HAP-1 (cell line): ENCODE measurements around the gene TUBGCP4.

Experiments used
- DNase-seq, 2 experiments: peaks; one replicate each; pipeline ENCODE4 v3.0.0-alpha.2; 2016 to 2020; ENCODE audit warnings: low spot score in 2 of 2
- H3K27me3 ChIP-seq: fragments of 250-450 bp; sonication (Bioruptor Pico); 2 replicates; pipeline ENCODE4 v1.5.1; 2020; ENCODE audit warnings: low read depth, mild to moderate bottlenecking, moderate library complexity
- H3K36me3 ChIP-seq: fragments of 250-450 bp; sonication (Bioruptor Pico); replicated peaks from 2 replicates; pipeline ENCODE4 v1.5.1; 2020; ENCODE audit warnings: mild to moderate bottlenecking
- H3K4me1 ChIP-seq: fragments of 250-450 bp; sonication (Bioruptor Pico); 2 replicates; pipeline ENCODE4 v1.5.1; 2020; ENCODE audit warnings: mild to moderate bottlenecking
- H3K4me3 ChIP-seq: fragments of 250-450 bp; sonication (Bioruptor Pico); 2 replicates; pipeline ENCODE4 v1.5.1; 2020; ENCODE audit warnings: mild to moderate bottlenecking, moderate library complexity
- H3K9me3 ChIP-seq: fragments of 250-450 bp; sonication (Bioruptor Pico); 2 replicates; pipeline ENCODE4 v1.5.1; 2020; ENCODE audit warnings: mild to moderate bottlenecking, moderate library complexity
- in situ Hi-C: fragments of 300-500 bp; cut with MboI; formaldehyde crosslinking; loops from 3 replicates; pipeline ENCODE4 v1.14.3; 2020; ENCODE audit warnings: low sequenced_read_pairs, inconsistent platforms, mixed read lengths

The TUBGCP4 gene

DNA sequence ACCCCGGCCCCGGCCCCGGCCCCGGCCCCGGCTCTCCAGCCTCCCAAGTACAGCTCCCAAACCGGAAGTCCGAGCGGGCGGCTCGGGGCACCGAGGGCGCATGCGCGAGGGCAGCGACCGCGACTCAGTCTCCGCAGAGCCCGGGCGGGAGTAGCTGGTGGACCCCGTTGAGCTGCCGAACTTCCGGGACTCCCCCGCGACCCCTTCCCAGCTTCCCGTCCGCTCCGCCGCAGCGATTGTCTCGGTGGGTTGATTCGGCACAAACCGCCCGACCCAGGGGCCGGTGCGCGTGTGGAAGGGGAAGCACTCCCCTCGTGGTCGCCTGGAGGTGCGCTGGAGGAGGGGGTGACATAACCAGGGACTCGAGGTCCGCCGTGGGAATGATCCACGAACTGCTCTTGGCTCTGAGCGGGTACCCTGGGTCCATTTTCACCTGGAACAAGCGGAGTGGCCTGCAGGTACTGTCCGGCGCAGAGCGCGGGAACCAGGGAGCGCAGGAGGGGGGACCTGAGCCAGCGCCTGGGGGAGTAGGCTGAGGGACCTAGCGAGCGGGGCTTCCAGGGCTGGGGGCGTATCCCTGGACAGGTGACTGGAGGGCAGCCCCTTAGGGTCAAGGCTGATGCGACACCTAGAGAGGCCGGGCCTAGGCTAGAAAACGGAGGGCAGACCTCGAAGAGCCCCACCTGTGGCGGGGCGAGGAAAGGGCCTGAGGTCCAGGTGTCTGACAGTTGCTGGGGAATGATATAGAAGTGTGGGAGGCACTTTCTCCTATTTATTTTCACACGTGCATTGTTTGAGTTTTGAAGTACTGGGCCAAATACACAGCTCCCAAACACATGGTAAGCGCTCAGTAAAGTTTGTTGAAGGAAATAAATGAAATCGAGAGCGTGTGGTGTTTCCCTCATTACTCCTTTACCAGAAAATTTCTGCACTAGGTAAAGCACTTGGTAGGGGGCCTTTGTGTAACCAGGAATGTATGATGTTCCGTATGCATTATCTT lies at the start of gene TUBGCP4, which contains the start of gene ZSCAN29:
Gene TUBGCP4 (plus strand): TSS at position 127 of the 1,000 bp plus-strand sequence. CDS start 254 bp downstream, at position 381.
Gene ZSCAN29 (minus strand): TSS at position 69 of the 1,000 bp plus-strand sequence. CDS start 1,130 bp downstream, outside the sequence.
- Histone ChIP-seq H3K36me3 (peaks cover 22% of the 10 kb centered on the region), H3K9me3 (no peaks in the 10 kb centered on the region), H3K27me3 (no peaks in the 10 kb centered on the region), H3K4me1 (peaks cover 6% of the 10 kb centered on the region), H3K4me3 (peak within 1 kb of the TSS; percentile 90)
- peak; percentile 79 to 92 for DNase-seq
- in situ Hi-C loops, result no loop called here

GRCh38 chr15:43325039-43325684 lies 45.7 kb upstream of the TUBGCP4 start:
- Histone ChIP-seq H3K4me1 (no peaks in the 10 kb centered on the region), H3K9me3 (no peaks in the 10 kb centered on the region), H3K4me3 (no peak overlapping the region), H3K27me3 (peaks cover 12% of the 10 kb centered on the region), H3K36me3 (no peaks in the 10 kb centered on the region)
- in situ Hi-C loops, result no loop called here
- DNase-seq, result no peak

DNA sequence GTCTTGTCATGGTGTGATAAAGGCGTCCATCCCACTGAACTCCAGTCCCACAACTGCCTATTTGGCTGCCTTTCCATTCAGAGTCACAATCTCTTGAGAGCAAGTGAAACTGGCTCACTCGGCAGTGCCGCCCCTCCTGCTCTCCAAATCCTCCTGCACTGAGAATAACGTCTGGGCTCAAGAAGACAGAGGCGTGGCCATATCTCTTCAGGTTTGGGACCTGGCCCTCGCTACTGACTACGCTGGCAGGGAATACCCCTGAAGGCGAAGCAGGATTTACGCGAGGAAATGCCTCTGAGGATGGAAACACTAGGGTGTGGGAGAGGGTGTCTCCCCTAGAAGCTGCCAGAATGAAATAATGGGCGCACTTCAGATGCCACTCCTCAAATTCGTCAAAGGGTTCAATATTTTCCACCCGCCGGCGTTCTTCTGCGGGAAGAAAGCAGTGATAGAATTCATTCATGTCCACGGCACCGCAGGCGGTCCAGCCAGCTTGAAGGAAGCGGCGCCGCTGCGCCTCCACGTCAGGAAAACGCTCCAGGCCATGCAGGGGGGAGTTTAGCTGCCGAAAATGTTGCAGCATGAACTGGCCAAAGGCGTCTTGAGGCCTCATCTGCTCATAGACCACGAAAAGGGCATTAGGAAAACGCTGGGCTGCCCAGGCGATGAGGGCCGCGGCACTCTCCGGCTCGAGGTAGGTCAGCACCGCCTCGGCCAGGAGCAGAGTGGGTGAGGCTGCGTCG lies 41.5 kb upstream of the TUBGCP4 start:
- no peak for DNase-seq
- Histone ChIP-seq H3K27me3 (peaks cover 16% of the 10 kb centered on the region), H3K9me3 (no peaks in the 10 kb centered on the region), H3K4me3 (no peak overlapping the region), H3K36me3 (no peaks in the 10 kb centered on the region), H3K4me1 (no peaks in the 10 kb centered on the region)
- in situ Hi-C loops, result no loop called here

- Histone ChIP-seq H3K9me3 (no peaks in the 10 kb centered on the region), H3K4me1 (no peaks in the 10 kb centered on the region), H3K27me3 (peaks cover 11% of the 10 kb centered on the region), H3K4me3 (no peak within 1 kb of the TSS), H3K36me3 (no peaks in the 10 kb centered on the region)
- no peak for DNase-seq
- in situ Hi-C loops, result no loop called here
These were observed 40.7 kb upstream of the TUBGCP4 start, which contains the start of gene LCMT2 for GRCh38 chr15:43329960-43330779. LCMT2 (minus strand) TSS chr15:43330573; CDS start chr15:43330489, 84 bp downstream.

DNA sequence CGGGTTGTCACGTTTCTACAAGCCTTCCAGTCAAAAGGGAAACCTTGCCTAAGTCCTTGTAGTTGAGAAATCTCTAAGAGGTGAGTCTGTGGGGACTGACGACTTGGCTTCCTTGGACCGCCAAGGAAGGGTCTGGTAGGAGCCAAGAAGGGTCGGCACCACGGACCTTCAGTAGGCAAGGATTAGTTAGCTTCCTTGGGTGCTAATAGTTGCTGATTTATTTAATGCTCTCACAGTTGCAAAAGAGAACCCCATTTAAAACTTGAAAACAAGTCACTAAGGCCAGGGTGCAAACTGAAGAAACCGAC lies 40.2 kb upstream of the TUBGCP4 start:
- H3K9me3 ChIP-seq, result no peaks in the 10 kb centered on the region
- no peaks in the 10 kb centered on the region for H3K36me3 ChIP-seq
- in situ Hi-C loops, result no loop called here
- H3K4me1 ChIP-seq, result no peaks in the 10 kb centered on the region
- DNase-seq, result no peak
- peaks cover 8% of the 10 kb centered on the region for H3K27me3 ChIP-seq
- H3K4me3 ChIP-seq, result no peak overlapping the region

- in situ Hi-C loops, result no loop called here
- no peaks in the 10 kb centered on the region for H3K9me3 ChIP-seq
- H3K27me3 ChIP-seq, result no peaks in the 10 kb centered on the region; the same call in 1 of the 2 replicates
- DNase-seq, result peak in 1 of 2 experiments; percentile 14
- no peaks in the 10 kb centered on the region for H3K4me1 ChIP-seq
- no peak overlapping the region for H3K4me3 ChIP-seq
- H3K36me3 ChIP-seq, result no peaks in the 10 kb centered on the region
These were observed 24.6 kb upstream of the TUBGCP4 start for GRCh38 chr15:43346305-43346704.

DNA sequence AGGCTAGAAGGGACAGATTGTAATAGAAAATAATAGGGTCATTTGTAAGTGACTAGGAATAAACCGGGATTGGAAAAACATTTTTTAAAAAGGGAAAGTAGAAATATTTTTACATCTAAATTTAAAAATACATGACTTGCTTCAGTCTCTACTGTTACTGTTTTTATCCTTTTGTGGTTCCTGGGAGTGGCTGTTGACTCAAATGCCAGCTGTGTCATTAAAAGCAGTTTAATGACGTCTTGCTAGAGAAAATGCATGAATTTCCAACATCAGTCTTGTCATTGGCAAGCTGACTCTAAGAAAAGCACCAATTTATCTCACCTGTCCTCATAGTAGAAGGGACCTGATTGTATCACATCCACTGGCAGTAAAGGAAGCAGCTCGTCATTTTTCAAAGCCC lies 23.8 kb upstream of the TUBGCP4 start:
- H3K4me3 ChIP-seq, result no peak overlapping the region
- no peak for DNase-seq
- H3K36me3 ChIP-seq, result no peaks in the 10 kb centered on the region
- no peaks in the 10 kb centered on the region; the same call in 1 of the 2 replicates for H3K27me3 ChIP-seq
- H3K4me1 ChIP-seq, result no peaks in the 10 kb centered on the region
- H3K9me3 ChIP-seq, result no peaks in the 10 kb centered on the region
- in situ Hi-C loops, result no loop called here

DNA sequence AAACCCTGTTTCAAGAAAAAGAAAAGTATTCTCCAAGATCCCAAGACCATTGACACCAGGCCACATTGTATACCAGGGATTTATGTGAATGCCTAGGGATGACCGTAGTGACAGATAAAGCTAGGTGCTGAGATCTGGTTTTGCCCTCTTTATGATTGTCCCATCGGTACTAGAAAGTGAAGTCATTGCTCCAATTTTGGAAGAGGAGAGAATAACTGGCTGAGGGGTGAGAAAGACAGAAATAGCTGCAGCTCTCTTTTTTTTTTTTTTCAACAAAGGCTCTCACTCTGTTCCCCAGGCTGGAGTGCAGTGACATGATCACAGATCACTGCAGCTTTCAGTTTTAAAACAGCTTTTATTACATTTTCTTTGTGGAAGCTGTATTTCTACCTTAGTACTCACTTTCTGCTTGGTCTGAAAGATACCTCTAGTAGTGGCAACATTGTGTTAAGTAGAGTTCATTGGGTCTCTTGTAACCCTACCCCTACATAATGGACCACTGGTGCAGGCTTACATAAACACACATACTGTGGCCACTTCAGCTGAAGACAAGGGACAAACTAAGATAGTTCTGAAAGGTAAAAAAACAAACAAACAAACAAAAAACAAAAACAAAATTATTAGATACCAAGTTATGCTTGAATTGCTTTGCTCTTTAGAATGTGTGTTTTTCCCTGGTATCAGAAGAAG lies 18.1 kb upstream of the TUBGCP4 start:
- Histone ChIP-seq H3K4me1 (no peaks in the 10 kb centered on the region), H3K27me3 (no peaks in the 10 kb centered on the region; the same call in 1 of the 2 replicates), H3K4me3 (no peak overlapping the region), H3K36me3 (no peaks in the 10 kb centered on the region), H3K9me3 (no peaks in the 10 kb centered on the region)
- in situ Hi-C loops, result no loop called here
- DNase-seq, result no peak

GRCh38 chr15:43360821-43361220 lies 10.1 kb upstream of the TUBGCP4 start:
- in situ Hi-C loops, result no loop called here
- H3K36me3 ChIP-seq, result peaks cover 59% of the 10 kb centered on the region
- no peaks in the 10 kb centered on the region for H3K27me3 ChIP-seq
- H3K4me3 ChIP-seq, result no peak overlapping the region
- DNase-seq, result no peak
- peaks cover 12% of the 10 kb centered on the region for H3K9me3 ChIP-seq
- no peaks in the 10 kb centered on the region for H3K4me1 ChIP-seq

- no peak overlapping the region for H3K4me3 ChIP-seq
- DNase-seq, result no peak
- H3K27me3 ChIP-seq, result no peaks in the 10 kb centered on the region
- in situ Hi-C loops, result no loop called here
- H3K4me1 ChIP-seq, result no peaks in the 10 kb centered on the region
- peaks cover 65% of the 10 kb centered on the region for H3K36me3 ChIP-seq
- peaks cover 12% of the 10 kb centered on the region for H3K9me3 ChIP-seq
These were observed 9.5 kb upstream of the TUBGCP4 start for GRCh38 chr15:43361313-43361903.

DNA sequence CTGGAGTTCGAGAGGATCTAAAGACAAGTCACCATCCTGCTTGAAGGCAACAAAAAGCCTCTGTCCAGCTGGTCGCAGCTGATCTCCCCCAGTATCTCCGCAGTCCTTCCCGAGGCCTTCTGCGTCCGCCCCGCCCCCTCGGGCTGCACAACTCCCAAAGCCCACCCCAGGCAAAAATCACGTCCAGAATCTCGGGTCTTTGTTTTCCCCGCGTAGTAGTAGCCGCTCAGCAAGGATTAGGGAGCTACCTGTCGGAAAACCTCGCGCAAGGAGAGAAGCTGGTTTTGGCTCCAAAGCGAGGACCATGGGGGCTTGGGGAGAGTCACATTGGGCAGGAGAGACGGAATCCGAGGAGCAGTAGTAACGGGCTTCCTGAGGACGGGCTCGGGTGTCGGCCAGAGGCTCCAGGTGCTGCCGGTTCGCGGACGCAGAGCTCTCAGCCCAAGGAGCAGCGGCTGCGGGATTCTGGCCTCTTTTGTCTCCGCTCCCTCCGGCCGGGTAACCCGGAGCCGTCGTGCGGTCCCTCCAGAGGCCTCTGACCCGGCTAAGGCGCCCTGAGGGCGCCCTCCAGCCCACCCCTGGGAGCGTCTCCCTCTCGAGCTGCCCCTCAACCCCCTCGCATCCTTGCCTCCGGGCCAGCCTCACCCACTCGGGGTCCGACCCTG lies 459 bp upstream of the TUBGCP4 start:
- DNase-seq, result peak in 1 of 2 experiments; percentile 59
- peaks cover 30% of the 10 kb centered on the region for H3K36me3 ChIP-seq

More for the DNA sequence above, 459 bp upstream of the TUBGCP4 start:
- peak overlapping the region; percentile 90 for H3K4me3 ChIP-seq
- no peaks in the 10 kb centered on the region for H3K27me3 ChIP-seq
- H3K4me1 ChIP-seq, result peaks cover 6% of the 10 kb centered on the region
- in situ Hi-C loops, result no loop called here
- H3K9me3 ChIP-seq, result no peaks in the 10 kb centered on the region
